H1 (cell line): ENCODE results near the gene ARHGAP24. TPM values are rescaled to one million over a fixed set of nuclear protein-coding genes. Genes with fewer than 3 reads are reported as not detected.

Experiments used
- CTCF ChIA-PET: fragments of 300-600 bp; sonication (Branson Sonifier 250); formaldehyde crosslinking; loops from one replicate; lab custom pipeline; 2021; ENCODE audit not compliant: partially characterized antibody; lab: Charles Lee
- POLR2A ChIA-PET: fragments of 300-600 bp; sonication (Branson Sonifier 250); formaldehyde crosslinking; loops from one replicate; lab custom pipeline; 2021; ENCODE audit warnings: inconsistent platforms; ENCODE audit not compliant: partially characterized antibody; lab: Charles Lee
- DNase-seq, 2 experiments: peaks; one replicate each; pipeline versions ENCODE4 v3.0.0 to v3.0.0-alpha.2; 2010 to 2022; ENCODE audit warnings: low spot score in 2 of 2, low read depth in 1 of 2, mixed read lengths in 1 of 2
- FAIRE-seq: peaks from 2 replicates; lab custom pipeline; 2011; peaks lifted over from hg19 to GRCh38; lab: Jason Lieb, UNC
- H2AFZ ChIP-seq: 2 replicates; pipeline ENCODE4 v1.8.1; 2012; ENCODE audit warnings: low read length, inconsistent platforms
- H2AK5ac ChIP-seq: 2 replicates; pipeline ENCODE4 v1.6.1; 2013; ENCODE audit warnings: low read depth, low read length
- H2BK120ac ChIP-seq: replicated peaks from 2 replicates; pipeline ENCODE3; 2013; ENCODE audit warnings: low read depth, low read length, inconsistent platforms
- H2BK12ac ChIP-seq: 2 replicates; pipeline ENCODE4 v1.6.1; 2013; ENCODE audit warnings: low read depth, low read length
- H2BK15ac ChIP-seq: 2 replicates; pipeline ENCODE4 v1.6.1; 2013; ENCODE audit warnings: low read length
- H2BK20ac ChIP-seq: 2 replicates; pipeline ENCODE4 v1.6.1; 2013; ENCODE audit warnings: low read length
- H2BK5ac ChIP-seq: 2 replicates; pipeline ENCODE4 v1.6.1; 2013; ENCODE audit warnings: low read depth, low read length
- H3K14ac ChIP-seq: 2 replicates; pipeline ENCODE4 v1.6.1; 2013; ENCODE audit warnings: inconsistent platforms; ENCODE audit not compliant: insufficient read length
- H3K18ac ChIP-seq: 2 replicates; pipeline ENCODE4 v1.6.1; 2013; ENCODE audit warnings: low read length; ENCODE audit errors: extremely low read depth
- H3K23ac ChIP-seq: 2 replicates; pipeline ENCODE4 v1.6.1; 2013; ENCODE audit warnings: inconsistent platforms; ENCODE audit not compliant: insufficient read length
- H3K23me2 ChIP-seq: 2 replicates; pipeline ENCODE4 v1.6.1; 2013; ENCODE audit warnings: low read depth, low read length
- H3K27ac ChIP-seq: 2 replicates; pipeline ENCODE4 v1.6.1; 2011; ENCODE audit warnings: low read depth, low read length, inconsistent platforms
- H3K27me3 ChIP-seq, 4 experiments: replicated peaks in 1 of 4; 1 replicate in 1 of 4; 2 replicates in 3 of 4; pipeline versions ENCODE4 v1.6.1 to v1.8.1; 2011 to 2013; ENCODE audit warnings: low read length in 3 of 4, mild to moderate bottlenecking in 3 of 4, inconsistent platforms in 2 of 4, mixed read lengths in 2 of 4, moderate library complexity in 1 of 4; ENCODE audit not compliant: control insufficient read depth in 3 of 4, insufficient read depth in 3 of 4; ENCODE audit errors: extremely low read depth in 1 of 4
- H3K36me3 ChIP-seq, 4 experiments: 2 replicates each; pipeline versions ENCODE4 v1.6.1 to v1.8.1; 2011 to 2013; ENCODE audit warnings: mild to moderate bottlenecking in 4 of 4, low read length in 3 of 4, moderate library complexity in 2 of 4, control low read depth in 1 of 4, inconsistent platforms in 1 of 4; ENCODE audit not compliant: insufficient read depth in 4 of 4, control insufficient read depth in 2 of 4
- H3K4ac ChIP-seq: replicated peaks from 2 replicates; pipeline ENCODE3; 2013; ENCODE audit warnings: low read length, low read depth, mixed read lengths, inconsistent platforms; ENCODE audit not compliant: insufficient read length
- H3K4me1 ChIP-seq, 4 experiments: replicated peaks in 1 of 4; 1 replicate in 1 of 4; 2 replicates in 3 of 4; pipeline versions ENCODE4 v1.6.1 to v1.8.1; 2011 to 2013; ENCODE audit warnings: low read length in 3 of 4, inconsistent platforms in 2 of 4, mixed read lengths in 1 of 4; ENCODE audit not compliant: insufficient read depth in 4 of 4, control insufficient read depth in 3 of 4
- H3K4me2 ChIP-seq, 2 experiments: 2 replicates each; pipeline versions ENCODE4 v1.6.1 to v1.8.1; 2011 to 2013; ENCODE audit warnings: low read depth in 2 of 2, low read length in 2 of 2, control low read depth in 1 of 2, inconsistent platforms in 1 of 2, mild to moderate bottlenecking in 1 of 2; ENCODE audit not compliant: insufficient read depth in 1 of 2
- H3K4me3 ChIP-seq, 4 experiments: fragments of 200-600, 300-600 bp in 1 of 4; sonication (generic), shearing (Covaris generic), sonication (Bioruptor Twin) in 1 of 4; 2 replicates each; pipeline versions ENCODE4 v1.5.1 to v1.8.1; 2011 to 2016; ENCODE audit warnings: low read length in 4 of 4, low read depth in 3 of 4, control low read depth in 2 of 4, inconsistent platforms in 2 of 4, mild to moderate bottlenecking in 2 of 4, mixed read lengths in 1 of 4, moderate library complexity in 1 of 4; ENCODE audit not compliant: insufficient read depth in 2 of 4; ENCODE audit errors: extremely low read depth in 1 of 4
- H3K56ac ChIP-seq: replicated peaks from 2 replicates; pipeline ENCODE3; 2013; ENCODE audit warnings: low read depth, mild to moderate bottlenecking, mixed read lengths, low read length, inconsistent platforms; ENCODE audit not compliant: insufficient read length
- H3K79me1 ChIP-seq: 2 replicates; pipeline ENCODE4 v1.6.1; 2013; ENCODE audit warnings: low read depth, low read length, control low read depth
- H3K79me2 ChIP-seq, 2 experiments: 2 replicates each; pipeline versions ENCODE4 v1.6.1 to v1.8.1; 2012 to 2013; ENCODE audit warnings: low read length in 2 of 2, mild to moderate bottlenecking in 2 of 2, inconsistent platforms in 1 of 2; ENCODE audit not compliant: insufficient read depth in 2 of 2, control insufficient read depth in 1 of 2
- H3K9ac ChIP-seq, 4 experiments: replicated peaks in 1 of 4; 1 replicate in 1 of 4; 2 replicates in 3 of 4; pipeline versions ENCODE4 v1.6.1 to v1.8.1; 2011 to 2013; ENCODE audit warnings: low read depth in 3 of 4, low read length in 3 of 4, control low read depth in 2 of 4, mild to moderate bottlenecking in 2 of 4, moderate library complexity in 2 of 4, inconsistent platforms in 1 of 4; ENCODE audit errors: extremely low read depth in 1 of 4
- H3K9me3 ChIP-seq, 2 experiments: 2 replicates each; pipeline versions ENCODE4 v1.6.1 to v1.8.1; 2012 to 2013; ENCODE audit warnings: mild to moderate bottlenecking in 2 of 2, moderate library complexity in 2 of 2, control low read depth in 1 of 2, inconsistent platforms in 1 of 2, low read depth in 1 of 2, low read length in 1 of 2, mixed read lengths in 1 of 2; ENCODE audit not compliant: insufficient read depth in 2 of 2
- H4K20me1 ChIP-seq, 2 experiments: replicated peaks in 1 of 2; 2 replicates each; pipeline versions ENCODE3 to v1.8.1; 2011 to 2013; ENCODE audit warnings: inconsistent platforms in 2 of 2, low read length in 2 of 2, mild to moderate bottlenecking in 1 of 2; ENCODE audit not compliant: insufficient read depth in 2 of 2, control insufficient read depth in 1 of 2
- H4K5ac ChIP-seq: 2 replicates; pipeline ENCODE4 v1.6.1; 2013; ENCODE audit warnings: low read length, low read depth, mixed read lengths, inconsistent platforms; ENCODE audit not compliant: insufficient read length
- H4K8ac ChIP-seq: 2 replicates; pipeline ENCODE4 v1.8.0; 2013; ENCODE audit warnings: mild to moderate bottlenecking, moderate library complexity, low read length, inconsistent platforms; ENCODE audit not compliant: insufficient read depth; ENCODE audit errors: extremely low read depth
- H4K91ac ChIP-seq: replicated peaks from 2 replicates; pipeline ENCODE3; 2013; ENCODE audit warnings: low read length, mixed read lengths, inconsistent platforms; ENCODE audit not compliant: insufficient read length
- CBX8 ChIP-seq: fragments of 300-800, 300-1000 bp; sonication (generic); IDR thresholded peaks from 2 replicates; pipeline ENCODE4 v1.7.1; 2016; ENCODE audit warnings: low read depth, low read length, borderline replicate concordance
- EP300 ChIP-seq, 2 experiments: IDR thresholded peaks; 1 replicate in 1 of 2; 2 replicates in 1 of 2; pipeline ENCODE4 v1.6.1; 2011 to 2012; ENCODE audit warnings: low read depth in 2 of 2, low read length in 2 of 2, mild to moderate bottlenecking in 2 of 2, borderline replicate concordance in 1 of 2, inconsistent platforms in 1 of 2, moderate library complexity in 1 of 2
- GTF2F1 ChIP-seq: IDR thresholded peaks from 2 replicates; pipeline ENCODE4 v1.6.1; 2012; ENCODE audit warnings: low read depth, low read length, improper control_type of control experiment, borderline replicate concordance
- POLR2AphosphoS5 ChIP-seq: IDR thresholded peaks from 2 replicates; pipeline ENCODE4 v1.6.1; 2011; ENCODE audit warnings: low read depth, low read length
- RAD21 ChIP-seq, 2 experiments: IDR thresholded peaks in 1 of 2; conservative IDR thresholded peaks in 1 of 2; 2 replicates each; pipeline ENCODE4 v1.6.1; 2011; ENCODE audit warnings: low read depth in 2 of 2, low read length in 2 of 2, improper control_type of control experiment in 1 of 2, inconsistent platforms in 1 of 2, mild to moderate bottlenecking in 1 of 2, moderate library complexity in 1 of 2
- SIN3A ChIP-seq, 2 experiments: IDR thresholded peaks in 1 of 2; conservative IDR thresholded peaks in 1 of 2; 2 replicates each; pipeline ENCODE4 v1.6.1; 2011 to 2012; ENCODE audit warnings: low read length in 2 of 2, improper control_type of control experiment in 1 of 2, low read depth in 1 of 2, mild to moderate bottlenecking in 1 of 2
- TAF1 ChIP-seq: IDR thresholded peaks from 2 replicates; pipeline ENCODE4 v1.6.1; 2011; ENCODE audit warnings: mild to moderate bottlenecking, low read depth, low read length
- TBP ChIP-seq: IDR thresholded peaks from 2 replicates; pipeline ENCODE4 v1.6.1; 2011; ENCODE audit warnings: low read depth, low read length, improper control_type of control experiment
- ZNF274 ChIP-seq: IDR thresholded peaks from 2 replicates; pipeline ENCODE4 v1.7.0; 2012; ENCODE audit warnings: low read length, borderline replicate concordance; ENCODE audit errors: extremely low read depth
- WGBS, 2 experiments: shearing (Covaris generic) in 1 of 2; methylation state at CpG; one replicate each; pipeline versions ENCODE4 v1.1.6 to v1.1.7; 2013 to 2015; ENCODE audit warnings: low lambda C conversion rate in 2 of 2, mixed read lengths in 2 of 2, inconsistent platforms in 1 of 2, low coverage in 1 of 2, missing lambda C conversion rate in 1 of 2; ENCODE audit not compliant: insufficient replicate concordance in 2 of 2, insufficient coverage in 1 of 2, insufficient read length in 1 of 2; ENCODE audit errors: extremely low coverage in 1 of 2, missing lambda C conversion rate in 1 of 2; 5-methylcytosine and 5-hydroxymethylcytosine counted together
- polyA plus RNA-seq, 7 experiments: library from polyadenylated mRNA; depleted of rRNA in 3 of 7; stranded (reverse) in 5 of 7; unstranded in 2 of 7; fragments of >200 nt in 5 of 7; fragments of 200-250 nt in 2 of 7; gene quantifications; 1 replicate in 5 of 7; 2 replicates in 1 of 7; 4 replicates in 1 of 7; pipeline versions ENCODE4 v1.2.1 to v1.2.3, GENCODE V29; 2011 to 2013; ENCODE audit warnings: missing spikeins in 2 of 7, mixed read lengths in 2 of 7
- total RNA-seq: library from RNA; stranded (reverse); fragmentation: NEBNext Ultra II Directional; extraction: Animal tissue kit (Norgen Biotek cat#: 25700); gene quantifications from 2 replicates; pipeline ENCODE4 v1.2.1, GENCODE V29; 2021

The ARHGAP24 gene
- total and polyA plus RNA-seq, 2 of the 8 experiments (the other 6 are each of a cell fraction or from before 2014, with no cell fraction given), result 0.08 to 0.50 TPM

- H3K14ac ChIP-seq, result no peak overlapping the region
- no peak overlapping the region for H3K4me2 ChIP-seq
- H2AFZ ChIP-seq, result no peak overlapping the region
- H4K5ac ChIP-seq, result no peak overlapping the region
- no peak for TF ChIP-seq EP300 (IDR thresholded peaks at IDR 0.05; ENCODE audit: borderline replicate concordance in 1 of 2, low read depth in 2 of 2, low read length in 2 of 2)
- TF ChIP-seq CBX8, result no peak
- TF ChIP-seq SIN3A (conservative IDR thresholded peaks at IDR 0.05 in 1 of 2, IDR thresholded peaks at IDR 0.05 in 1 of 2; ENCODE audit: low read depth in 1 of 2, low read length in 2 of 2), result no peak
- no peak for TF ChIP-seq TAF1
- TF ChIP-seq GTF2F1, result no peak
- TF ChIP-seq RAD21 (IDR thresholded peaks at IDR 0.05 in 1 of 2, conservative IDR thresholded peaks at IDR 0.05 in 1 of 2; ENCODE audit: low read depth in 2 of 2, low read length in 2 of 2), result no peak
- no peak for TF ChIP-seq POLR2AphosphoS5
- no peak for TF ChIP-seq ZNF274
- TF ChIP-seq TBP, result no peak
- no peak overlapping the region for H3K18ac ChIP-seq
- ChIA-PET CTCF (interaction anchor here (1.6 kb wide), 1 partner anchor 8 kb away, joined by 4 read pairs; no protein-coding TSS in a partner anchor), POLR2A (no interaction called here)
- no peak overlapping the region for H2AK5ac ChIP-seq
- no peaks in the 10 kb centered on the region for H3K79me1 ChIP-seq
- H2BK5ac ChIP-seq, result no peak overlapping the region
- H4K20me1 ChIP-seq, result no peaks in the 10 kb centered on the region
- peaks cover 0 to 9% (median 1%) of the 10 kb centered on the region in 4 experiments; a peak in 2 of 7 replicates for H3K4me1 ChIP-seq
- no peak for FAIRE-seq
- no peak overlapping the region for H4K91ac ChIP-seq
- H3K27ac ChIP-seq, result no peak overlapping the region
- H3K27me3 ChIP-seq, result no peaks in the 10 kb centered on the region
- H2BK12ac ChIP-seq, result no peak overlapping the region
- H4K8ac ChIP-seq, result no peak overlapping the region
- no peak overlapping the region for H3K56ac ChIP-seq
- DNase-seq, result no peak
- no peaks in the 10 kb centered on the region for H3K79me2 ChIP-seq
- no peak overlapping the region for H2BK120ac ChIP-seq
- WGBS, 2 experiments, result 86% methylated on average over 1 of the region's 1 CpG; no CpG with 5 or more reads in 1 of the 2 experiments
- no peak overlapping the region for H3K23ac ChIP-seq
- H3K9ac ChIP-seq, result no peak overlapping the region
- no peaks in the 10 kb centered on the region for H3K36me3 ChIP-seq
- H3K4ac ChIP-seq, result no peak overlapping the region
- H3K9me3 ChIP-seq, result no peaks in the 10 kb centered on the region
- no peak overlapping the region for H2BK15ac ChIP-seq
- no peaks in the 10 kb centered on the region for H3K23me2 ChIP-seq
- H2BK20ac ChIP-seq, result no peak overlapping the region
- no peak overlapping the region for H3K4me3 ChIP-seq
Observed at GRCh38 chr4:86035688-86036087, 560.7 kb downstream of the ARHGAP24 start.
